ENCODE results near the gene DEFB110.
A peak's percentile ranks its signal among the peaks of the same experiment; 100 is the strongest.

DEFB110 gene

DNA sequence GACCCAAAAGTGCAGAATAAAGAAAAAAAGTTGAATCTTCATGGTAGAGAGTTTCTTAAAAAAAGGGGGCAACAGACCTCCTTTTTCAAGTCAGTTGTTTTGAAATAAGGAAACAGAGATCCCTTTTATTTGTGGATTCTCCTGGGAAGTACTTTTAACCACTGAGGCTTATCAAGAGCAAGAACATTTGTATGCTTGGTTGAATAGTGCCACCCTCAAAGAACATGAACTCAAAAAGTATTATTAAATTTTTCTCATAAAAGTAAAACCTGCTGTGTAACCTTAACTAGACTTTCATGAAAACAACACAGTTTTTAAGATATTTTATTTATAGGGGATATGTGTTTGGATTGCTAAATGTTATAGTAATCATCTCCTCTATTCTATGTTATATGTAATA lies at the start of gene DEFB110:
Gene DEFB110 (minus strand): TSS at position 101 of the 400 bp plus-strand sequence. CDS start 59 bp downstream, at position 42.
- no peak for DNase-seq

DNA sequence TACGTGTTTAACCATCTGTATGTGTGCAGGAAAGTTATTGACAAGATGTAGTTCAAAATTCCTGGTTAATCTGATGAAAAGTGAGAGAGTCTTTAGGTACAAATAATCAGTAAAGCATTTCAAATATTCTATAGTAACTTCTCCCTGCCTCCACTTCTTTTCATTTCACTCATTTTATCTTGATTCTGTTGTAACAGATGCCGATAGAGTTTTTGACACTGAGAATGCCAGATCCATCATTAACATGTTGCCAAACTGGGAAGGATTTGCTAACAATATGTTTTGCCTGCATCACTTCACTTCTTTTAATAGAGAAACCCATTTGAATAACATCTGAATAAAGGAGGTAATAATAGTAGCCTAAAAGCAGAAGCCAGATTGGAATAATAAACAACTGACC lies 48.3 kb upstream of the DEFB110 start:
- no peak for DNase-seq

DNA sequence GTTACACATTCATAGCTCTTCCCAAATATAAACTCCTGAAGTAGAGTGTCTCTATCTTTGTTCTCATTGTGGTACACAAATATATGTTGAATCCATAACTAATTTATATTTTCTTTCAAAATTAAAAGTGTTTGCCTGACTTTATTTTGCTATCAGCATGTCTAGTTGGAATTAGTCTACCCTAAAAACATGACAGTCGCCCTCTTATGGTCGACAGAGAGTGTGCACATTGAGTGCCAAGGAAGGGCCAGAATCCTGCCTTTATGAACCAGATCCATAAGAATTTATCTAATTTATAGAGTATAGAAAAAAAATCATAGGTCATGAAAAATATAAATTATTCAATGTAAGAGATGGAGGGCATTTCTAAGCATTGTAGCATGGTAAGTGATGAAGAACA lies 40.3 kb upstream of the DEFB110 start:
- no peak for DNase-seq

DNA sequence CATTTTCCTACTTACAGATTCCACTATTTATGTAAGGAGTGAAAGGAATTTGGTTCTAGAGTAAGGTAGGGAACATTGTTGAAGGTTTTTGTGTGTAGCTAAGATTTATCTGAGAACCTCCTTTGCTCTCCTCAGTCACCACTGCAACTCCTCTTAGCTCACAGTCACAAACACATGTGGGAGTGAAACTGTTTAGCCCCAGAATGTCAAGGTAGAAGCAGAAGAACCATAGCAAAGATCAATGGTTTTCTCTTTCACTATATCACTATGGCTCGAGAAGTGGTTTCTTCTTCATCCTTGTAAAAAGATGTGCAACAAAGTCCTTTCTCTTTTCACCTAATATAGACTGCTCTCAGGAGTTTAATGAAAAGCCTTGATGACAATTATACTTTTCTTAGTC lies 34.4 kb upstream of the DEFB110 start:
- DNase-seq: no peak

DNA sequence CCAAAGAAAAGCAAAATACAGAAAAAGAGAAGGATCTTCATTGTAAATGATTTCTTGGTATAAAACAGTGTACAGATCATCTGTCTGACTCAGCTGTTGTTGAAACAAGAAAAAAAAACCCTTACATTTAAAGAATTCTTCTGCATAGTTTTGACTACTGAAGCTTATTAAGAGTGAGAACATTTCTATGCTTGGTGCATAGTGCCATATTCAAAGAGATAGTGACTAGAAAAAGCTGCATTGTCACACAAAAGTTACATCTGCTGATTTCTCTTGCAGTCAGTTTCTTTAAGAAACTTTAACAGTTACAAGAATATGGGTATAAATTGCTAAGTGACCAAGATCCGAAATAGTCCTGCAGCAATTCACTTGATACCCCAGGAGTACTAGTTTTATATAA lies 28.0 kb upstream of the DEFB110 start, which contains the start of gene DEFB112:
Gene DEFB112 (minus strand): TSS at position 101 of the 400 bp plus-strand sequence. CDS start 60 bp downstream, at position 41.
- no peak for DNase-seq

DNA sequence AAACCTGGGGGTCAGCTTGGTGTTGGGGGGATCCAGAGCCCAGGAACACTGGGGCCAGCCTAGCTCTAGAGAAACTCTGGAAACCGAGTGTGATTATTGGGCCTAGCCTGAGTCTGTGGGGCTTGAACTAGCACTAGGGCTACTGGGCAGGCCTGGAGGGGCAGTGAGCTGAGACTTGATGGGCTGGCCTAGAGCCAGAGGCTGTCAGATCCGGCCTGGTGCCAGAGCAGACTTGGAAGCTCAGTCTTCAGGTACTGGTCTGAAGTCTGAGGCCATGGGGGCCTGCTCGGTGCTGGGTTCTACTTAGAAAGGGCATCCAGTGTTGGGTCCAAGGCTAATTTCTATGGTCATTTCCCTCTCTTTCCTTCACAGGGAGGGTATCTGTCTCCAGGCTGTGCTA lies 25.2 kb upstream of the DEFB110 start:
- no peak for DNase-seq

DNA sequence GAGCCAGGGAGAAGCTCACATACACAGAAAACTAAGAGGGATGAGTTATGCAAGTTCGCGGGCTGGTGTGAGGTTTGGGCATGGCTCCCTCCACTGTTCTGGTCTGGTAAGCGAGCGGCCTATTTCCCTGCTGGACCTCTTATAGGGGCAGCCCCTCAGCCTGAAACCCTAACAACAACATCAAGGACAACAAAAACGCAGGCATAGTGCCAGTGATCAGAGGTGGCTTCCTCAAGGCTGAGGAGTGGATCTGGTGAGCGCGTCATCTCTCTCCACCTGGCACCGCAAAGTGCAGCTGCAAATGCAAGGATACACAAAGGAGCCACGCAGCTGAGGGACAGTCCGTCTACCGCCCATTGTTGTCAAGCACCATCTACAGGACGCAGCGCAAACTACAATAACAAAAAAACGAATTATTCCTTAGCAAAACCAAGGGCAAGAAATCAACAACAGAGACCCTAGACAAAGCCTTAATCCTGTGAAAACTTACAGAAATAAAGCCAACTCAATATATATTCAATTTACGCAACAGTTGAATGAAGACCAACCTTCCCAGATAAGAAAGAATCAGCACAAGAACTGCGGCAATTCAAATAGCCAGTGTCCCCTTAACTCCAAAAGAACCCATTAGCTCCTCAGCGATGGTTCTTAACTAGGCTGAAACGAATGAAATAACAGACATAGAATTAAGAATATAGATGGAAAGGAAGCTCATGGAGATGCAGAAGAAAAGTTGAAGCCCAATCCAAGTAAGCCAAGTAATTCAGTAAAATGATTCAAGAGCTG lies 9.2 kb upstream of the DEFB110 start:
- peak; percentile 31 for DNase-seq

DNA sequence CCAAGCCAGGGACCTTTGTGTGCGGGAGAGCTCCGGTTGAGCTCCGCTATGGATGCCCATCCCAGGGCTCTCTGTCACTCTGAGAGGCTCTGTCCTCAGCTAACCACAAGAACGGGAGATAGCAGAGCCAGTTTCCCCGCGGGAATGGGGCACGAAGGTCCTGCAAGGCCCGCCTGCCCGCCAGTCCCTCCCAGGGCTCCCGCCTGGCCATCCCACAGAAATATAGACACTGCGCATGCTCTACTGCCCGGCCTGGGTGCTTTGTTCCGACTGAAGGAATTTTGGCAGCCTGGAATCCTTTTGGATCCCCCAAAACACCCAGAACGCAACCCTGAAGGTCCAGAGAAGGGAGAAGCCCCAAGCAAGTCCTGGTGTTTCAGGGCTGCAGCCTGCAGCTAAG lies 8.6 kb upstream of the DEFB110 start:
- no peak for DNase-seq

DNA sequence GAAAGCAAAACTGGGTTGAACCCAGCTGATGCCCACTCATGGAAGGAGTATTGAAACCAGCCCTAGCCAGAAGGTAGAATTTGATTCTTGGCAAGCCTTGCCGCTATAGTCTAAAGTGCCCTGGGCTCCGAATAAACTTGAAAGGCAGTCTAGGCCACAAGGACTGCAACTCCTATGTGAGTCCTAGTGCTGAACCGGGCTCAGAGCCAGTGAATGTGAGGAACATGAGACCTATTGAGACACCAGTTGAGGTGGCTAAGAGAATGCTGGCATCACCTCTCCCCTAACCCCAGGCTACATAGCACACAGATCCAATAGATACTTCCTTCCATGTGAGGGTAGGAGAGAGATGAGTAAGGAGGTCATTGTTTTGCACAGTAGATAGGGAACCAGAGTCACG lies 3.5 kb upstream of the DEFB110 start:
- DNase-seq: no peak

DNA sequence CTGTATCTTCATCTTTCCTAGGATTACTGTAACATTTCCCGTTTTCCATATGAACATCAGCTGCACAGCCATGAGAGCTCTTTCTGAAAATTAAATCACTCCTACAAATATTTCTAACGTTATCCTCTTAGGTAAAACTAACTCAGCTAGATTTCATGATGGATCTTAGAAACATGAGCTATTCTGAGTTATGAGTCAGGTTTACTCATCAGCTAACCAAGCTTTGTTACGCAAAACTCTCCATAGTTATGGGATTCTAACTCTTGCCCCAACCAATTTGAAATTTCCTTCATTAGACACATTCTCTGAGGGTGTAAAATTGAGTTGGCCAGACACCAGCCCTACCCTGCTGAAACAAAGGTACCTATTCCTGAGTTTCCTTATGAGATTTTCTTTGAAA lies 14.0 kb downstream of the DEFB110 start:
- no peak for DNase-seq

DNA sequence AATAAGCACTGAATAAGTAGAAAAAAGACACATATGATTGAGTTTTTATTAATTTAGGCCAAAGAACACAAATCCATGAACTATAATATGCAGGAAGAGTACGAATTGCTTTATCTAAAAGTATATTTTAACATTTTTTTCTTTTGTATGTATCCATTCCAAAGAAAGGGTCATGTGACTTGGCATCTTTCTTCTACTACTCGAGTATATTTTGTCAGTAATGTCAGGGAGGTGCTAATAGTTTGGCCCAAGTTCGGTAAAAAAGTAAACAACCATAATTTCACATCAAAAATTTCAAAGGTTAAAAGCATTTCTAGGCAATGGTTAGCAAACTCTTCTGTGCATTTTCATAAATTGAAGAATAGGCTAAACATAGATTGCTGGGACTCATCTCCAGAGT lies 18.7 kb downstream of the DEFB110 start:
- DNase-seq: no peak

DNA sequence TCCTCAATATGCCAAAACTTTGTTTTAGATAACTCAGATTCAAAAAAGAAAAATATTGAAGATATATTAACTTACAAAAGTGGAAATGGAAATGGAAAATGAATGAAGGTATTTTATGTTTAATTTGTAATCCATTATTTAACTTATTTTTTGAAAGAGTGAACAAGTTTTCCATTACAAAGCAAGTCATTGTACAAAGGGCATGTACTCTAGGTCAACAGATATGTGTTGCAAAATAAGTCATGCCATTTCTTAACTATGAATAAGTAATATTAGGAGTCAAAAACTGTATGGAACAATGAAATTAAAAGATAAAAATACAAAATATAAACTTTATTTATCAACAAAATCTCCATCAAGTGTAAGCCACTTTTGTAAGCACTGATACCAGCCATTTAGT lies 26.5 kb downstream of the DEFB110 start:
- no peak for DNase-seq

DNA sequence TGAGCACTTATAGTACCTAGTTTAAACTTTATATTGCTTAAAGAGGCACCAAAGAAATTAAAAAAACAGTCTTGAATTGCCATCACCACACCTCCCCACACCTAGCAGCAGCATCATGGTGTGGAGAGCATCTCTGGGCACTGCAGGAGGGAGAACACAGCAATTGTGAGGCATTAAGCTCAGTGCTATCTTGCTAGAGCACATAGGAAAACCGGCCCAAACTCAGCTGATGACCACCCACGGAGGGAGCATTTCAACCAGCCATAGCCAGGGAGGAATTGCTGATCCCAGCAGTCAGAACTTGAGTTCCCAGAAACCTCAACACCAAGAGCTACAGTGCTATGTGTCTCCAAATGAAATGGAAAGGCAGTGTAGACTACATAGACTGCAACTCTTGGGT lies 32.9 kb downstream of the DEFB110 start:
- DNase-seq: no peak

DNA sequence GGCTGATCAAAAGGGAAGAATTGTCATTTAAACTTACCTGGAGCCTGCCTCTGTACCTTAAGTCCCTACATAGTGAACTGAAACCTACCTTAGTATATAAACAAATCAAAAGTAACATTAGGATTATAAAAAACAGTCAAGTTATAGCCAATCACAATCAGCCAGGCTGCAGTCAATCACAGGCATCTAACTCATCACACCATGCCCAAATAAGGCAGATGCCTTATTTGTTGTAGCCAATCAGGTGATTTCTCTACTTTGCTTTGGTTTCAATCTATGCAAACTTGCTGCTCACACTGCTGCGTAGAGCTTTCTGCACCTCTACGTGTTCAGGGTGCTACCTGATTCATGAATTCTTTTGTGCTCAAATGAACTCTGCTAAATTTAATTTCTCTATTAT lies 34.0 kb downstream of the DEFB110 start:
- DNase-seq: no peak

DNA sequence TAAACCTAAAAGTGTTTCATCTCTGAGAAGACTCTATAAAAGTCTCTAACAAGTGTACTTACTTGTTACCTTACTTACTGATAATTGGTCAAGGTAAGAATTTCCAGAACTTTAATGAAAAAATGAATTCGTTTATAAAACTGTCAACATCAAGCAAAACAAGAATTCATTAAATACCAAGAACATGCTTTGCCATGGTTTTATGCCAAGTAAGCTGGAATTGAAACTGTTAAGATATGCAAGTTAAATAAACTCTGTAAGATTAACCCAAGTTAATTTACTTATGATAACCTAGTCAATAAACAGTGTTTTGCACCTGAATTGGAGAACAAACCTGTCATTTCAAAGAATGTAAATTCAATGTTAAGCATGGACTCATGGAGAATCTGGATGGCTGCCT lies 35.2 kb downstream of the DEFB110 start:
- no peak for DNase-seq

DNA sequence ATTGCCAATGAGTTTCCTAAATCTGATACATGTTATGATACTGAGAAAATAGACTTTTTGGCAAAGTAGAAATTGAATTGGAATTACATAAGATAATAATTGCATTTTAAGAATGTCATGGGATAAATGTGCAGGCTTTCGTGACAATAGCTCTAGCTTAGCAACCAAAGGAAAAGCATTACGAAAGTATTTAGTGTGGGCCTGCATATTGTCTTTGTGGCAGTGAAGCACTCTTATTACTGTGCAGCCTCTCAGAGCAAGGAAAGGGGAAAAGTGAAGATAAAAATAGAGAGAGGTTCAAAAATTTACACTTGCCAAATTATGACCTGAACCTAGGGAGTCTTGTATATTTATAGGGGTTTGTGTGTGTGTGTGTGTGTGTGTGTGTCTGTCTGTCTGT lies 39.7 kb downstream of the DEFB110 start:
- no peak for DNase-seq

DNA sequence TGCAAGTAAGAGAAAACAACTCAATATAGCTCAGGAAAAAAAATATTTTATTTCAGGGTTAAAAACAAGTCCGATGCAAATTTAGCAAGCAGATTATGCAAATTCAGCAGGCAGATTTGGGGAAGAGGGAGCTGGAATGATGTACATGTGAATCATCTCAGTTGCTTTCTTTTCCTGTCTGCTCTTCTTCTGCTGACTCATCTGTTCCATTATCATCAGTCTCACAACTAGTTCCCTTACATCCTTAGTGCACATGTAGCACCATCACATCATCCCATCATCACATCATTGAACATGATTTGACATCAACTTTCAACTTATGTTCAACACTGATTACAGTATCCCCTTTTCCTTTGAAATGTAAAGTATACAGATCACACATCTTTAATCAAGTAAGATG lies 40.9 kb downstream of the DEFB110 start:
- DNase-seq: no peak

DNA sequence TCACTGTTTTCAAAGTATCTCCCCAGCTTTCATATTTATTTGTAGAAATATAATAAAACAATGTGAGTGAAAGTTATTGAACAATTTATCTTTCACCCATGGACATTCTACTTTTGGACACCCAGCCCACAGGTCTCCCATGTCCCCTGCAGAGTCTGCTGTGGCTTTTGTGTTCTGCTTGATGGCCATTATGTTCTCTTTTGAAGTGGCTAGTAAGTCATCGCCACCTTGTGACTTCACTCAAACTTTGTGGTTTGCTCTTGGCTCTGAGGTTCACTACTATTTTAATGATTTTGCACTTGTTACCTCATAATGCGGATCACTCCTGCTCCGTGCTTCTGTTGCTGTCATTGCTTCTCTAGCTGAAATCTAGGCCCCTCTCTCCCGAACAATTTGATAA lies 42.2 kb downstream of the DEFB110 start:
- no peak for DNase-seq

DNA sequence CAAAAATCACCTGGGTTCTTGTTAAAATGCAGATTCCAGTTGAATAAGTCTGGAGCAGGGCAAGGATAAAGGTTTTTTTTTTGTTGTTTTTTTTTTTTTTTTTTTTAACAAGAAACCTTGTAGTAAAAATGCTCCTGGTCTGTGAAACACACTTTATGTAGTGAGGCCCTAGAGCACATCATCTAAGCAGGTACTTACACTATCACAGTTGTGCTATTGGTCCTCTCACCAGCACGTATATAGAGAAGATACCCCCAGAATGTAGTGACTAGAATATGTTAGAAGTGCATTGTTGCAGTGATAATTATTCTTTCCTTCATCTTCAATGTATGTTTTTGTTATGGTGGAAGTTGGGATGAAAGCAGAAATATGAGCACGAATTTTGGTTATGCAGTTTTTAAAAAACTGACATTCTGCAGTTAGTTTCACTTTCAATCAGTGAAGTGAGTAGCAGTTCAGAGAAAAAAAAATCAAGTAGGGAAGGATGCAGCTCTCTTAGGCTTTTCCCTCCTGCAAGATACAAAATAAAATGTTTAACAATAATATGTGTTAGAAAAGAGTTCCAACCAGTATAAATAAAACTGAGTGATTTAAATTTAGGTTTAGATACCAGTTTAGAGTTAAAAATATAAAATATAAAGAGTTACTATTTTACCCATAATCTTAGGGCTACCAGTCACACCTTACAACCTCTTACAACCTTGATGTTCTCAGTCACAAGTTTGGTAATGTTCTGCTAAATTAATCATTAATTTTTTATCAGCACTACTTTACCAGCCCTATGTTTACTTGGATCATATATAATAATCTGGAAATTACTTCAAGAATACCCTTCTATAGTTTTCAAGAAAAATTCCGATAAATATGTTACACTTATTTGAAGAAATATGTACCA lies 43.2 kb downstream of the DEFB110 start:
- DNase-seq: peak; percentile 37

DNA sequence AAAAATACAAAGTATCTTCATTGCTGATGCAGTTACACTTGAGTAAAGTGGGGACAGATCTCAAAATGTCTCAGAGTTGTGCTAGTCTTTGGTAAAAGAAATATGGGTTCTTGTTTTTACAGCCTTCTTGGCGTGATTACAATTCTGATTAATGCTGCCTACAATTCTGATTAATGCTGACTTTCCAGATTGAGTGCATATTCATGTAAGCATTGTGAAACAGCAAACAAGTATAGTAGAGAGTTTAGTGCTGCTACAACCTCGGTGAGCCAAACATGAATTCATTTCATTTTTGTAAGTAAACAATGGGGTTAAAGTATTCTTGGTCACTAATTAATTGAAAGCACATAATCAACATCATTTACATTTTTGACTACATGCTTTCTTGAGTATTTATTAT lies 52.2 kb downstream of the DEFB110 start, which contains the start of gene DEFB113:
Gene DEFB113 (minus strand): TSS at position 21 of the 400 bp plus-strand sequence. CDS start 0 bp downstream, at position 21.
- no peak for DNase-seq
